GM18951 (cell line): ENCODE data around the gene PEG3.

ENCODE experiments used
- POLR2A ChIP-seq: IDR thresholded peaks from 4 replicates; pipeline ENCODE4 v1.6.1; 2011; ENCODE audit warnings: mild to moderate bottlenecking; ENCODE audit not compliant: insufficient read length, insufficient read depth; ENCODE audit errors: extremely low read depth
- in situ Hi-C: fragments of 300-500 bp; cut with MboI; formaldehyde crosslinking; loops from one replicate; pipeline ENCODE4 v1.12.0; 2022; ENCODE audit warnings: low sequenced_read_pairs, mixed read lengths, inconsistent platforms; ENCODE audit not compliant: unreplicated experiment

PEG3 gene

DNA sequence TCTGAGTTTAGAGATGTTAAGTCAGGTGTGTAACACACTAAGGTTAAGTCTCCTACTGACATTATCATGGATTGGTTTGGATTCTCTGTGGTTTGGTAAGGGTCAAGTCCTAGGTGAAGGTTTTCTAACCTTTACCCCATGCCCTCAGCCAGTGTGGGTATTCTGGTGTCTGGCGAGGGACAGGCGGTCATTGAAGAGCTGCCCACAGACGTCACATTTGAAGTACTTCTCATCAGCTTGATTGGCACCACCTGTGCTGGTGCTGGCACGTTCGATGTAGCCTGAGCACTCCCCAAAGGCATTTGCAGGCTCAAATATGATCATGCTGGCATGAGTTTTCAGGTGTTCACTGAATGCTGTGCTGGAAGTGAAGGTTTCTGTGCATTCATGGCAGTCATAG is 27.0 kb downstream of the PEG3 start:
- no peak for TF ChIP-seq POLR2A
- in situ Hi-C loops, result no loop called here

DNA sequence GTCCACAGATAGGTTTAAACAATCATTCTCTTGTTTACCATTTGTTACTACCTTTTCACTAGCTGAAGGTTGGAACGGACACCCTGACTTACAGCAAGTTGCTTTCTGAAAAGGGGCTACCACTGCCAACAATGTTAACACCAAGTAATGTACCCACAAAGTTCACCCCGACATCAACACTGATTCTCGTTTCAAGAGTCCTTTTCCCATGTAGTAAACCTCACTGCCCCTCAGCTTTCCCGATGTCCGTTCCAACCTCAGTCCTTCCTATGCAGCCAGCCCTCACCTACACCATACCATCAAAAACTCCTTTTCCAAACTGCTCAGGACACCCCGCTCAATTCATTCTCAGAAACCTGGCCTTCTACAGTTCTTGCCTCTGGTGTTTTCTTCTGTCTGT is 29.0 kb downstream of the PEG3 start:
- in situ Hi-C loops, result no loop called here
- TF ChIP-seq POLR2A, result no peak

DNA sequence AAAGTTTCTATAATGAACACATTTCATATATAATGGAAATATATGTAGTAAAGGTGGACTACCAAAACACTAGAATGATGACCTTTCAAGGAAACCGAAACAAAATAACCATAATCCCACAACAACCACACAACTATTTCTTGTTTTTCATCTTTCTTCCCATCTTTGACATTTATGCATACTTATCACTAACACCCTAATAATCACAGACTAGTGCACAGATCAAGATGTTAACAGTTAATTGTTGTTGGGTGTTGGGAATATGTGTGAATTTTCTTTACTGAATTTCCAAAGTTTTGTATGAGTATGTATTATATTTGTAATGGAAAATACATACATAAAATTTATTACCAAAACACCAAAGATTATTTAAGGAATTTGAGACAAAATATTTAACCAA is 30.3 kb downstream of the PEG3 start:
- in situ Hi-C loops, result no loop called here
- no peak for TF ChIP-seq POLR2A

DNA sequence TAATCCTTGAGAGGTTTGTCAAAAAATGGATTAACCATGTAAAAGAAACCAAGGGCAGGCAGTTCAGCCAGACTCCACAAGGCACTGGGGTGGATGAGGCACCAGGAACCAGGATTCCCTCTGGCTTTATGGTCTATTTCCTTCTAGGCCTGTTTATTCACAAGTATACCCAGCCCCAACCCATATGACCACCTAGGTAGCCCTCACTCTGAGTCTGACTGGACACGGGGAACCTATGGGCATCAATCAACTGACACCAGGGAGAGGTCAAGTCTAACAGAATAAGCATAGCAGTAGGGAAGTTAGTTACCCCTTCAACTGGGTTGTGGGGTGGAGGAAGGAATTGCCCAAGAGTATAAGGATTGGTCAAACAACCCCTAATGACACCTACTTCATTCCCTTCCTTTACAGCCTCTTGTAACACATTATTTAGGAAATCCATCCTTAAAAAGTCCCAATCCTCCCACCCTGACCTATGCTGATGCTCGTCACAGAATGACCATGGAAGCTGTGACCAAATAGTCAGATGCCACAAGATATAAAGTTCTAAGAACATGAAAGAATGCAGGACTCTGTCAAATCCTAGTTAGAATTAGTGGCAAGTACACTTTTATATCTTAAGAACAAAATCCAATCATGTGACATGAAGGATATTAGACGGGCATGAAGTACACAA is 31.7 kb downstream of the PEG3 start:
- in situ Hi-C loops, result no loop called here
- no peak for TF ChIP-seq POLR2A

DNA sequence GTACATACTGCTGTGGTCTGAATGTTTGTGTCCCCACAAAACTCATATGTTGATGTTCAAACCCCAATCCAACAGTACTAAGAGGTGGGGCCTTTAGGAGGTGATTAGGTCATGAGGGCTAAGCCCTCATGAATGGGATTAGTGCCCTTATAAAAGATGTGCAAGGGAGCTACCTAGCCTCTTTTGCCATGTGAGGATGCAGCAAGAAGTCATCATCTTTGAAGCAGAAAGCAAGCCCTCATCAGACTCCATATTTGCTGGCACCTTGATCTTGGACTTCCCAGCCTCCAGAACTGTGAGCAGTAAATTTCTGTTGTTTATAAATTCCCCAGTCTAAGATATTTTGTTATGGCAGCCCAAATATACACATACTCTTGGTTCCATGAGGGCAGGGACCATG is 33.9 kb downstream of the PEG3 start:
- no peak for TF ChIP-seq POLR2A
- in situ Hi-C loops, result no loop called here
